ENCODE results near the gene MRGPRD.

Gene MRGPRD

DNA sequence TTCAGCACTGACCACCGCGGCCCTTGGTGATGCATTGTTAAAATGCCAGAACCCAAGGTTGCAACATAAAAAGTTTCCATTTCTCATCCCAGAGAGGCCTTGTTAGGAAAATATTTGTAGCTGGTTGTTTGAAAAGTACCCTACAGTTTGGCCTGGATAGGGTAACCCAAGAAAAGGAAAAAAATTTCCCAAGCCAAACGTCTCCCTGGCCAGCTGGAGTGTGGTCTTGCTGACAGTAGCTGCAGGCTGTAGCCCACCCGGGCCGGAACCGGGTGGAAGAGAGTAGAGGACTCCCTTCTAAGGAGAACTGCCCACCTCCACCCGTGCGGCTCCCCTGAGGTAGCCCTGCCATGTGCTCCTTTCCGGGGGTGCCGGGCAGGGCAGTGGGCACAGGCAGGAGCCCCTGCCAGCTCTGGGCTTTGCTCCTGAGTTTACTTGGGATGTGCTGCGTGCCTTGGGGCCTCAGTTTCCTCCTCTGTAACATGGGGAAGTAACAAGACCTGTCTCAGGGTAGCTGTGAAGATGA, 38.6 kb downstream of the MRGPRD start:
- DNase-seq, result no peak

GRCh38 chr11:68941324-68942094, 39.3 kb downstream of the MRGPRD start:
- DNase-seq, result no peak

- no peak for DNase-seq
These were observed 40.0 kb downstream of the MRGPRD start for GRCh38 chr11:68940651-68941323.

DNA sequence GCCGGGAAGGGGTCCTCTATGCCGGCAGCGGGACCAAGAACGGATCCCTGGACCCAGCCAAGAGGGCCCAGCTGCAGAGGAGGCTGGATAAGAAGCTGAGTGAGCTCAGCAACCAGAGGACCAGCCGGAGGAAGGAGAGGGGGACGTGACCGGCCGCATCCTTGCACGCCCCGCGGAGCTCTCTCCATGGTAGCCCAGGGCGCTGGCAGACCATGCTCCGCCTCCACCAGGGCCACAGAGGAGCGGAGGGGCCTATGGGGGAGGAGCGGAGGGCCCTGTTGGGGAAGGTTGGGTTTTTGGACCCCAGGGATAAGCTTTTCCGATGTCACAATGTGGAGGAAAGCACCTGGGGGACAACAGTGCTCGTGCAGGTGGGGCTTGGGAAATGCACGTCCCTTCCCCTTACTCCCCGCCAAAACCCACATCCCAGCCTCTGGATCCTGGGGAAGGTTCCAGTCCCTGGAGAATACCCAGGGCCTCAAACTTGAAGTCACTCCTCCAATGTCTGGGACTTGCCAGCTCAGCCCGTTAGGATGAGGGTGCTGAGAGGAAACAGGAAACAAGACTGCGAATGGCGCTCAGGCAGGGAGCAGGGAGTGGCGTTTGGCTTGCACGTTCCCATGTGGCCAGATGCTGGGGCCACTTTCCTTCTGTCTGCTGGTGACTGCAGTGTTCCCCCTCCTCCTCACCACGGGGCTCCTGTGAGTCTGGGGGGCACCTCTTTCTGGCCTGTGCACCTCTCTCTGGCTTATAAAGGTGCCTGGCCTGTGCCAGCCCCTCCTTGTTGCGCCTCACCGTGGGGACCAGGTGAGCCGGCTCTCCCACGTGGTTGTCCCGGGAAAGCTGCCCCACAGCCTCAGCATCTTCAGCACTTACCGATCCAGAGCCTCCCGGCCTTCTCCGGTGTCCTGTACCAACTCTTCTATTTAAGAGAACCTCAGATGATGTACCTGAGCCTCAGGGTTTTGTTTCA, 40.9 kb downstream of the MRGPRD start:
- no peak for DNase-seq

GRCh38 chr11:68938816-68939582, 41.8 kb downstream of the MRGPRD start:
- DNase-seq, result no peak

DNA sequence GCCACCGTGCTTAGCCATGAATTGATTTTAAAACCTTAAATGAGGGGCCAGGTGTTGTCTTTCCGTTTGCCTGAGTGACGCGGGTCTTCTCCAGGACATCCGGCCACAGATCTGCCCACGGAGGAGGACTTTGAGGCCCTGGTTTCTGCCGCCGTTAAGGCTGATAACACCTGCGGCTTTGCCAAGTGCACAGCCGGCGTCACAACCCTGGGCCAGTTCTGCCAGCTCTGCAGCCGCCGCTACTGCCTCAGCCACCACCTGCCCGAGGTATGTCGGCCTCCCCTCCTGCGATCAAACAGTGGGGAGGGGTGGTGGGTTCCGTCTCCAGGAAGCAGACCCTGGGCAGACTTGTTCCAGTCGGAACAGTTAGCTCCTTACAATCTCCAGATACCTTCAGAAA, 42.7 kb downstream of the MRGPRD start:
- no peak for DNase-seq

DNA sequence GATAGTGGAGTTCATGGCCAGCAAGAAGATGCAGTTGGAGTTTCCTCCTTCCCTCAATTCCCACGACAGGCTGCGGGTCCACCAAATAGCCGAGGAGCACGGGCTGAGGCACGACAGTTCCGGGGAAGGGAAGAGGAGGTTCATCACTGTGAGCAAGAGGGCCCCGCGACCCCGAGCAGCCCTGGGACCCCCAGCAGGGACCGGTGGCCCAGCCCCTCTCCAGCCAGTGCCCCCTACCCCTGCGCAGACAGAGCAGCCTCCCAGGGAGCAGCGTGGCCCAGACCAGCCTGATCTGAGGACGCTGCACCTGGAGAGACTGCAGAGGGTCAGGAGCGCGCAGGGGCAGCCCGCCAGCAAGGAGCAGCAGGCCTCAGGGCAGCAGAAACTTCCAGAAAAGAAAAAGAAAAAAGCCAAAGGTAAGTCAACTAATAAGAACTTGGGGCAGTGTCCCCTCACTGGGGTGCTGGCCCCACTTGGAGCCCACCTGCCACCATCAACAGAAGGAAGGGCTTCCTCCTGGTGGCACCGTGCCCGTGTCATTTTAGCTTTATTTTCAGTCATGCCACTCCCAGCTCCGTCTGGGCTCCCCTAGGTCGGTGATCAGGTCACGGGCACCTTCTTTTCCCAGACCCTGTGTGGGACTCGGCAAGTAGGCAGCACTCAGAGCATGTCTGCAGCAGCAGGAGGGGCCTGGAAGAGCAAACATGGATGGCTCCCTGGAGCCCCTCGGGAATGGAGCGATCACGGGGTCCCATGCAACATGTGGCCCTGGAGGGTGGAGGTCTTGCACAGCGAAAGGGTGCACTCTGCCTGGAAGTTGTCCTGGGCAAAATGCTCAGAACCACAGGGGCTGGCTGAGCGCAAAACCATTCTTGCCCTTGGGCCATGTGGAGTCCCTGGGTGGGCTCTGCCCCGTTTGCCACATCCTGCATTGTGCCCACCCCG, 43.8 kb downstream of the MRGPRD start:
- DNase-seq, result no peak

- no peak for DNase-seq
These were observed 44.5 kb downstream of the MRGPRD start for GRCh38 chr11:68936358-68936636.

- no peak for DNase-seq
These were observed 45.0 kb downstream of the MRGPRD start for GRCh38 chr11:68935516-68936357.

DNA sequence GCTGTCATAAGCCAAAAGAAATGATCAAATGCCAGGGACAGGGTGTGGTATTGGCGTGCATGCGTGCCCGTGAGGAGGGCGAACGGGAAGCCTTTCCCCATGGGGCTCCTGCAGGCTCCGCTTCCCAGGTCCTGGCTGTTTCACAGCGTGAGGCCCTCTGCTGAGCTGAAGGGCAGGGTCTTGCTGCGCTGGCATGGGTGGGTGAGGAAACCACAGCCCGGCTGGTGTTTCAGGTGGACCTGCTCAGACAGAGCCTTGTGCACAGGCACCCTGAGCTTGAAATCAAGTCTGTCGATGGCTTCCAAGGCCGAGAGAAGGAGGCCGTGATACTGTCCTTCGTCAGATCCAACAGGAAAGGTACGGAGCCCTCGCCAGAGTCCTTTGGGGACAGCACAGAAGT, 45.7 kb downstream of the MRGPRD start:
- DNase-seq, result no peak

GRCh38 chr11:68934666-68935065, 46.1 kb downstream of the MRGPRD start:
- DNase-seq, result no peak

DNA sequence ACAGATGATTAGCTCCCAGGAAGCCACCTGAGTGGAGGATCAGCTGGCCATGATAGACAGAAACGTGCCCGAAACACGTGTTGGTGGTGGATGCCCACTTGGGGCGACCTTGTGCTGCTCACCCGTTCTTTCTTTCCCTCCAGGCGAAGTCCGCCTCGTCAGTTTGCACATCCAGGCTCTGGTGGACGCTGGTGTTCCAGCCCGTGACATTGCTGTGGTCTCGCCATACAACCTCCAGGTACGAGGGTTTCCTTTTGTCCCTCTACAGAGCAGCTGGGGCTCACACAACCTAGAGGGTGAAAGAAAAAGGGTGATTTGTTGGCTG, 46.5 kb downstream of the MRGPRD start:
- DNase-seq, result no peak

- peak; percentile 94 for DNase-seq
These were observed 47.0 kb downstream of the MRGPRD start for GRCh38 chr11:68933605-68934320.

DNA sequence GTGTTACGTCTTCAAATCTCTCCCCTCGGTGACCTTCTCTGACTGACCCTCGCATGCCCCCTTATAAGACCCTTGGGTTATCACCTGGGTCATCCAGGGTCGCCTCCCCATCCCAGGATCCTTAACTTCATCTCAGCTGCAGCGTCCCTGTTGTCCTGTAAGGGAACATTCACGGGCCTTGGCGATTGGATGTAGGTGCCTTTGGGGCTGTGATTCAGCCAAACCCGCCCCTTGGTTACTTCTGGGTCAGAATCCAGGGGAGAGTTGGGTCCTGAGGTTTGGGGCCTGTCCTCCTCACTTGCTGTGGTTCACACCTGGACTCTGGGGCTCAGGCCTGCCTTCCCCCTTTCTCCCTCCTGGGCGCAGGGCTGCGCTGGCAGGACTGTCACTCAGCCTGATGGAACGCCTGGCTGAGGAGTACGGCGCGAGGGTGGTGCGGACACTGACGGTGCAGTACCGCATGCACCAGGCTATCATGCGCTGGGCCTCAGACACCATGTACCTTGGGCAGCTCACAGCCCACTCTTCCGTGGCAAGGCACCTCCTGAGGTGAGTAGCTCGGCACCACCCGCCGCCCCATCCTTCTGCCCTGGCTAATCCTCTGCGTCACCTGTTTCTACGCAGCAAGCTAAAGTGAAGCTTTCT, 47.7 kb downstream of the MRGPRD start:
- no peak for DNase-seq

DNA sequence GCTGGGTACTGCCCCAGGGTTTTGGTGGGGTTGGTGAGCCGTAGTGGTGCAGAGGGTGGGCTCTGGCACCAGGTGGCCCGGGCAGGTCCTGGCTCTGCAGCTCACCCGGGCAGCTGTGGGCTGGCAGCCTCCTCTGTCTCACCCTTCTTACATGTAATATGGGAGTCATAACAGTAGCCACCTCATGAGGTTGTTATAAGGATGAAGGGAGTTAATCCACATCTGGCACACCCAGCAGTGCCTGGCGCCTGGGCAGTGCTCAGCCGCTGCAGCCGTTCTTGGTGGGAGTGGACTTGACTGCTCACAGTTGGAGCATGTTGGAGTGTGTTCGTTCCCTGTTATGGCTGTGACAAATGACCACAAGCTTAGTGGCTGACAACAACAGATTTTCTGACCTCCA, 48.4 kb downstream of the MRGPRD start:
- no peak for DNase-seq

DNA sequence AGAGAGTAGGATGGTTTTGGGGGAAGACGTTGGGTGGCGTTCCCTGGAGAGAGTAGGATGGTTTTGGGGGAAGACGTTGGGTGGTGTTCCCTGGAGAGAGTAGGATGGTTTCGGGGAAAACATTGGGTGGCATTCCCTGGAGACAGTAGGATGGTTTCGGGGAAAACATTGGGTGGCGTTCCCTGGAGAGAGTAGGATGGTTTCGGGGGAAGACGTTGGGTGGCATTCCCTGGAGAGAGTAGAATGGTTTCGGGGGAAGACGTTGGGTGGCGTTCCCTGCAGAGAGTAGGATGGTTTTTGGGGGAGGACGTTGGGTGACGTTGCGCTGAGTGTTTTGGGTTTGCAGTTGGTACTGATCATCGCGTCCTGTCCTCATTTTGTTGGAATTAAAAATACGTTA, 48.9 kb downstream of the MRGPRD start:
- no peak for DNase-seq

DNA sequence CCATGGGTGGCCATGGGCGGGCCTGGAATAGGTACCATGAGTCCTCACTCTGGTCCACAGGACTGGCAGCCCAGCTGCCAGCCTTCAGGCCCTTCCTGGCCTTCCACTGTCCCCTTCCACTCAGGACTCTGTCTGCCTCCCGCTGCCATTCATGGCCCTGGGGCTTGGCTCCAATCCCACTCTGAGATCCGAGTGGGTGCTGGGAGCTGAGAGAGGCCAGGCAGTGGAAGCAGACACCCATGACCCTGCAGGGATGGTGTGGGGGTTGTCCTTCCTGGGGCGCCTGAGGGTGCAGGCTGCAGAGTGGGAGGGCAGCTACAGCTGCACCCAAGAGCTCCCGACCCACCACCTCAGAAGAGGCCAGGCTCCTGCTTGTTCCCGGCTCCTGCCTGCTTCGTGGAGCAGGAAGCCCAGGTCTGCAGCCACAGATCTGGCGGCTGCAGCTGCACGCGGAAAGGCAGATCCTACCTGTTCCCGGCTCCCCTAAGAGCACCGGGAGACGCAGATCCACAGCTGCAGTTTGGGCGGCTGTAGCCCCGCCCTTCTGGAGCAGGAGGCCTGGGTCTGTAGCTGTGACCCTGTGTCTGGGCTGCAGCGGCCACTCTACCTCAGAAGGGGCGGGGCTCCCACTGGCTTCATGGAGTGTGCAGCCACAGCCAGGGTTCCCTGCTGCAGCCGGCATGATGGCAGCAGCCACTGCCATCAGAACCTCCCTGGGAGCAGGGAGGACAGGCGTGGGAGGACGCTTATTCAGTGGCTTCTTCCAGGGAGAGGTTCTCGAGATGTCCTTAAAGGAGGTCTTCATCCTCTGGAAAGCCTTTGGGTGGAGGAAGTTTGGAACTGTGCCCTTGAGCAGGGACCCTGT, 49.6 kb downstream of the MRGPRD start:
- no peak for DNase-seq

Data from NCI-H69 (cell line).